MM.1S (cell line): Measurements from ENCODE around the gene AKR7A3.

Experiments
- EZH2phosphoT487 ChIP-seq: fragments of 300-600 bp; sonication (generic); IDR thresholded peaks from 2 replicates; pipeline ENCODE4 v1.6.1; 2018; ENCODE audit warnings: antibody characterized with exemption, low read length
- TF ChIP-seq, protein P1 (sequence below): fragments of 300-600 bp; sonication (generic); IDR thresholded peaks from 2 replicates; pipeline ENCODE4 v1.5.1; 2016; ENCODE audit warnings: antibody characterized with exemption, low read length, mixed read lengths

DNA sequence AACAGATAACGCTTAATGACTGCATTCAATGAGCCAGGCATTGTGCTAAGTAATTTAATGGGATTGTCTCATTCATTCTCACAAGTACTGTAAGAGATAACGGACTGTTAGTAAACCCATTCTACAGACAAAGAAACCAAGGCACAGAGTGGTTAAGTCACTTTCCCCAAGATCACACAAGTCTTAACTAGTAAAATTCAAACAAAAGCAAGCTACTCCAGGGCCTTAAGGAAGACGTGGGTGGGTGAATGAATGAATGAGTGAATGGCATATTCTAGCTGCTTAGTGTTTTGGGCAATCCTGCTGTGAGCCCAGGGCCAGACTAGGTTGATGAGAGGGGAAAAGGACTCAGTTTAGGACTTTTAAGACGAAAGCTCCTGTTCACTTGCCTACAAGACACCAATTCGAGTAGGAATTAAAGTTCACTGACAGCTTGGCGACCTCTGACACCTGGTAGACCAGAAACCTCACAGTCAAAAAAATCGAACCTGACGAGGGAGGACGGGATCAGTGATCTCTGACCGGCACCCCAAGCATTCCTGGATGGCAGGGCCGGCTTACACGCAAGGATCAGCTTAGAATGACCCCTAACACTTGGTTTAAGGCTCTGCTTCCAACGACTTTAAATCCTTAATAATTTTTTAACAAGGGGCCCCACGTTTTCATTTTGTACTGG lies 37.8 kb downstream of the AKR7A3 start:
- TF ChIP-seq, protein P1, sequence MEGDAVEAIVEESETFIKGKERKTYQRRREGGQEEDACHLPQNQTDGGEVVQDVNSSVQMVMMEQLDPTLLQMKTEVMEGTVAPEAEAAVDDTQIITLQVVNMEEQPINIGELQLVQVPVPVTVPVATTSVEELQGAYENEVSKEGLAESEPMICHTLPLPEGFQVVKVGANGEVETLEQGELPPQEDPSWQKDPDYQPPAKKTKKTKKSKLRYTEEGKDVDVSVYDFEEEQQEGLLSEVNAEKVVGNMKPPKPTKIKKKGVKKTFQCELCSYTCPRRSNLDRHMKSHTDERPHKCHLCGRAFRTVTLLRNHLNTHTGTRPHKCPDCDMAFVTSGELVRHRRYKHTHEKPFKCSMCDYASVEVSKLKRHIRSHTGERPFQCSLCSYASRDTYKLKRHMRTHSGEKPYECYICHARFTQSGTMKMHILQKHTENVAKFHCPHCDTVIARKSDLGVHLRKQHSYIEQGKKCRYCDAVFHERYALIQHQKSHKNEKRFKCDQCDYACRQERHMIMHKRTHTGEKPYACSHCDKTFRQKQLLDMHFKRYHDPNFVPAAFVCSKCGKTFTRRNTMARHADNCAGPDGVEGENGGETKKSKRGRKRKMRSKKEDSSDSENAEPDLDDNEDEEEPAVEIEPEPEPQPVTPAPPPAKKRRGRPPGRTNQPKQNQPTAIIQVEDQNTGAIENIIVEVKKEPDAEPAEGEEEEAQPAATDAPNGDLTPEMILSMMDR = no peak
- no peak for TF ChIP-seq EZH2phosphoT487
